ENCODE measurements around the gene MAST4.
"Not testable (repeated sequence)": the region's sequence is repeated elsewhere in the genome, so short reads cannot be mapped to it uniquely, and the experiment has no call there.

The MAST4 gene

DNA sequence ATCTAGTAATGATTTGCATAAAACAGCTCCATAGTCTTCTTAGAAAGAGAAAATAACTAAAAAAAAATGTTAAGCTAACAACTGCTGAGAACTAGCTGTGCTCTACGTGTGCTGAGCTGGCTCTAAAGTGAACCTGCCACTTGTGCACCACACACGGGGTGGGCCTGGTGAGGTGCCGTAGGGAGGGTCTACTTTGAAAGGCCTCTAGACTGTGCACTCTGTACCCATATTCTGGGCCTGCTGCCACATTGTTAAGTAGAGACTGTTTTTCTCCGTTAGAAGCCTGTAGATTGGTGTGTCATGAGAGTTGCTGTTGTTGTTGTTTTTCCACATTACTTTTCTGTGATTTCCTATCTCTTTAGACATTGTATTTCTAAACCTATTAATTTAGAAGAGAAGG lies 506.5 kb downstream of the MAST4 start:
- DNase-seq = no peak

GRCh38 chr5:67104859-67105258 lies 508.7 kb downstream of the MAST4 start:
- no peak for DNase-seq

DNA sequence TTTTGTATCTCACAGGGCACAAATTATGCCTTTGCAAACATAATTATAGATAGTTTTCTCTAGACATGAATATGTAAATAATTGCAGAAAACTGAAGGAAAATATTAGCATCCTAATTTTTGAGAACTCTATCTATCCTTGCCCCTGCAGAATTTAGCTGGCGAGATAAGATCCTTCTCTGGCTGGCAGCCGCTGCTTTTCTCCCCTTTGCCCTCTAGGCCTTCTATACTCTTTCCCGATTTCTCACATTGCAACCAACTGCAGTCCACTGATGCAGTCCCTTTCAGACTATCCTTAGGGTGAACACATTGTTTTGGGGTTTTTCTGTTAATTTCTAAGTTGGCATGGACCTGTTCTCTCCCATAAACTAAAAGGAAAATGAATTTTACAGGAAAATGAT lies 509.1 kb downstream of the MAST4 start:
- no peak for DNase-seq

DNA sequence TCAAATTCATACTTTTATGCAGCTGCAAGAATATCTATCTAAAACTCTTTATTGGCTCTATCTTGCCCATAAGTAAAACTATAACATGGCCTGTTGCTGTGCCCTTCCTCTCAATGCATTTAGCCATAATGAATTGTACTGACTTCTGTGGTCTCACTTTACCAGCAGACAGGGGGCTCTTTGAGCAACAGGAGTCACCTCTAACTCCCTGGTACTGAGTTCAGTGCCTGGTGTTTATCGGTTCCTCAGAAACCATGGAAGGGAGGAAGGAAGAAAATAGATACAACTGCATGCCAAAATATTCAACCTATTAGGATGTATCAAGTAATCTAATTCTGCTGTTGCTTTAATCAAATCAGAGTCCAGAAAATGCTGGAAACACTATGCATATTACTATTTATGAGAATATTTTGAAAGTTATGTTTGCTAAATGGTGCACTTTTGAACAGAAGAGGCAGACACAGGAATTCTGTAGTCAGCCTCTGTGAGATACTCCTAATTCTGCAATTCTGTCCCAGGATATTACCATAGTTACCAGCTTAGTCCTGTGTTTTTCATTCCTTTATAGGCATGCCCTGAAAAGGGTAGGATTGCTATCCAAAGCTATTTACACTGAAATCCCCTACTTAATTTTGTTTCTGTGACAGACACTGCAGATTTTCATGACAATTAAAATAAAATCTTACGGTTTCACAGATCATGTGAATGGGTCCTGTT lies 510.6 kb downstream of the MAST4 start:
- no peak for DNase-seq

GRCh38 chr5:67111779-67112178 lies 515.6 kb downstream of the MAST4 start:
- DNase-seq = no peak

GRCh38 chr5:67115246-67115645 lies 519.1 kb downstream of the MAST4 start:
- DNase-seq = no peak

- DNase-seq = no peak
These were observed 519.6 kb downstream of the MAST4 start for GRCh38 chr5:67115817-67116216.

- no peak for DNase-seq
These were observed 521.9 kb downstream of the MAST4 start for GRCh38 chr5:67118050-67118620.

- no peak for DNase-seq
These were observed 522.8 kb downstream of the MAST4 start for GRCh38 chr5:67119010-67119409.

GRCh38 chr5:67120032-67120431 lies 523.8 kb downstream of the MAST4 start:
- DNase-seq = no peak

GRCh38 chr5:67123819-67124218 lies 527.6 kb downstream of the MAST4 start:
- DNase-seq = no peak

GRCh38 chr5:67124556-67124955 lies 528.4 kb downstream of the MAST4 start:
- no peak for DNase-seq

DNA sequence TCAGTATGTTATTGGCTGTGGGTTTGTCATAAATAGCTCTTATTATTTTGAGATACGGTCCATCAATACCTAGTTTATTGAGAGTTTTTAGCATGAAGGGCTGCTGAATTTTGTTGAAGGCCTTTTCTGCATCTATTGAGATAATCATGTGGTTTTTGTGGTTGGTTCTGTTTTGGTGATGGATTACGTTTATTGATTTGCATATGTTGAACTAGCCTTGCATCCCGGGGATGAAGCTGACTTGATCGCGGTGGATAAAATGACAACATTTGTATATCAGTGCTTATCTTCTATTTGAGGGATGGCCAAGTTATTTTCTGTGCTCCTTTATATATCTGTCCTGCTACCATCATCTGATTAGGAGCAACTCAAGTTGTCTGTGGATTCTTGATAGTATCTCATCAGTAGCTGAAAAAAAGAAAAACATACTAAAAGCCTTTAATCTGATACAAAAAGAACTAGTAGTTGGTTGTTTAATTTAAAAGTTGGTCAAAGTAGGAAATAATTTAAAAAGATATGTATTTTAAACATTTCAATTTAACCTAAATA lies 531.2 kb downstream of the MAST4 start:
- DNase-seq = not testable (repeated sequence)

DNA sequence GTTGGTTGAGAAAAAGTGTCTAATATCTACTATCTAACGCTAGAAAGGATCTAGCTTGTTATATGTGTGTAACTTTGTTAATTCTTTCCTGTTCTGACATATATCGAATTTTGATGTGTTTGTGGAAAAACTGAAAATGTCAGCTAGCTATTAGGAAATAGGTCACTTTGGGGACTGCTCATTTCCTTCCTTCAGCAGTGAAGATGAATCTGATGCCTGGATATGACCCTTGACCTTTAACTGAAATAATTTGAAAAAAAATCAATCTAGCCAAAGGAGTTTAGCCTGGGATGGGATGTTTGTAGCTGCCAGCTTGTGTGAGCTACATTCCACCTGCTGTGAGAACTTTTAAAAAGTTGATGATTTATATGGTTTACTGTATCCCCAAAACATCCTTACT lies 533.6 kb downstream of the MAST4 start:
- no peak for DNase-seq

DNA sequence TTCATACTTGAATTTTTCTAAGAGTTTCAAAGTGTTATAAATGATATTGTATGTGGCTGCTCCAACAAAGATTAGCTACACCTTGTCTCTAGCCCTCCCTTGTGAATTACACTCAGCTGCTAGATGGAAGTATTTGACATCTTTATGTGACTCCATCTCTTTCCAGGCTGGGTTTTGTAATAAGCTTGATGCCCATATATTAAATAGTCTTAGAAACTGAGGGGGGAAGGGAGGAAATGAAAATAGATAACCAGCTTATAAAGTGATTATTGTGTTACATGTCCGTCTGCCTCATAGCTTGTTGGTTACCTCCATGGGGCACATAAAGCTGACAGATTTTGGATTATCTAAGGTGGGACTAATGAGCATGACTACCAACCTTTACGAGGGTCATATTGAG lies 537.0 kb downstream of the MAST4 start:
- no peak for DNase-seq

GRCh38 chr5:67133776-67134175 lies 537.6 kb downstream of the MAST4 start:
- no peak for DNase-seq

GRCh38 chr5:67135381-67135984 lies 539.3 kb downstream of the MAST4 start:
- DNase-seq = no peak

- DNase-seq = no peak
These were observed 542.8 kb downstream of the MAST4 start for GRCh38 chr5:67139030-67139429.

- no peak for DNase-seq
These were observed 544.2 kb downstream of the MAST4 start for GRCh38 chr5:67140413-67140812.

GRCh38 chr5:67141644-67142043 lies 545.5 kb downstream of the MAST4 start:
- no peak for DNase-seq

- no peak for DNase-seq
These were observed 546.6 kb downstream of the MAST4 start for GRCh38 chr5:67142816-67143215.

GRCh38 chr5:67143549-67143948 lies 547.4 kb downstream of the MAST4 start:
- no peak for DNase-seq

- no peak for DNase-seq
These were observed 548.0 kb downstream of the MAST4 start for GRCh38 chr5:67144183-67144639.

DNA sequence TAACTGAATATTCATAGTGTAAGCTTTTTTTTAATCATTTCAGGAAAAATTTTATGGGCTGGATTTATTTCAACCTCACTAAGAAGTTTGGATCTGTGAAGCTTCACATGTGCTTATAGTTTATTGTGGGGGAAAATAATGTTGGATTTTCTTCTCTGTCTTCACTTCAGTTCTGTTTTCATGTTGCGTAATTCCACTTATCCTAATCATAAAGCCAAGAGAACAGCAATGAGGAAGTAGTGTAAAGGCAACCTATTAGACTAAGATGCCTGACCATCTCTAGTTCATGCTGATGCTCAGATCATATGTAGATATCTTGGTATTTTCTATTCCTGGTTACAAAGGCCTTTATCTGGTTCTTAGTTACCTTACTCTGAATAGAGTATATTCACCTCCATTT lies 550.4 kb downstream of the MAST4 start:
- no peak for DNase-seq

Data from CD4-positive, alpha-beta T cell treated with Interleukin-17A for 1 hour (primary cell).